Common myeloid progenitor, CD34-positive (primary cell): ENCODE data around the gene ARIH1.

Experiments
- CTCF ChIA-PET: fragments of 350-600 bp; sonication (Branson Sonifier 250); formaldehyde crosslinking; loops from one replicate; lab custom pipeline; 2021; ENCODE audit warnings: antibody characterized with exemption; lab: Charles Lee
- POLR2A ChIA-PET: fragments of 350-600 bp; sonication (Branson Sonifier 250); formaldehyde crosslinking; loops from one replicate; lab custom pipeline; 2021; ENCODE audit warnings: antibody characterized with exemption; lab: Charles Lee
- DNase-seq, 3 donors: peaks; one replicate each; pipeline versions ENCODE4 v3.0.0 to v3.0.0-alpha.2; 2013
- H3K27ac ChIP-seq, 2 experiments: 1 replicate in 1 of 2; 2 replicates in 1 of 2; pipeline ENCODE4 v1.7.0; 2013; ENCODE audit warnings: inconsistent platforms in 2 of 2, low read length in 2 of 2, mild to moderate bottlenecking in 2 of 2, low read depth in 1 of 2, moderate library complexity in 1 of 2; ENCODE audit not compliant: severe bottlenecking in 2 of 2, insufficient read depth in 1 of 2, poor library complexity in 1 of 2
- H3K27me3 ChIP-seq, 5 experiments: replicated peaks in 2 of 5; 1 replicate in 3 of 5; 2 replicates in 2 of 5; pipeline versions ENCODE4 v1.6.1 to v1.7.0; 2013; ENCODE audit warnings: low read length in 4 of 5, mild to moderate bottlenecking in 2 of 5, moderate library complexity in 2 of 5, inconsistent platforms in 1 of 5; ENCODE audit not compliant: insufficient read depth in 5 of 5, control insufficient read depth in 4 of 5
- H3K36me3 ChIP-seq, 4 experiments: 1 replicate in 2 of 4; 2 replicates in 2 of 4; pipeline versions ENCODE4 v1.6.1 to v1.7.0; 2013; ENCODE audit warnings: low read length in 3 of 4, control low read depth in 1 of 4, mild to moderate bottlenecking in 1 of 4; ENCODE audit not compliant: control insufficient read depth in 4 of 4, insufficient read depth in 4 of 4
- H3K4me1 ChIP-seq, 4 experiments: 1 replicate in 3 of 4; 2 replicates in 1 of 4; pipeline versions ENCODE4 v1.6.1 to v1.7.1; 2013; ENCODE audit warnings: low read length in 3 of 4, mild to moderate bottlenecking in 3 of 4, control low read depth in 1 of 4, inconsistent platforms in 1 of 4, moderate library complexity in 1 of 4; ENCODE audit not compliant: control insufficient read depth in 4 of 4, insufficient read depth in 4 of 4; ENCODE audit errors: control extremely low read depth in 1 of 4
- H3K4me3 ChIP-seq, 7 experiments: 1 replicate in 4 of 7; 2 replicates in 3 of 7; pipeline versions ENCODE4 v1.5.1 to v1.7.0; 2013; ENCODE audit warnings: mild to moderate bottlenecking in 7 of 7, low read length in 6 of 7, moderate library complexity in 6 of 7, inconsistent platforms in 2 of 7, low read depth in 2 of 7, control low read depth in 1 of 7; ENCODE audit not compliant: insufficient read depth in 4 of 7, control insufficient read depth in 1 of 7; ENCODE audit errors: extremely low read depth in 1 of 7
- H3K9me3 ChIP-seq, 5 experiments: 1 replicate in 4 of 5; 2 replicates in 1 of 5; pipeline versions ENCODE4 v1.6.1 to v1.7.1; 2013; ENCODE audit warnings: low read length in 4 of 5, mild to moderate bottlenecking in 2 of 5, inconsistent platforms in 1 of 5, low read depth in 1 of 5, moderate library complexity in 1 of 5; ENCODE audit not compliant: control insufficient read depth in 4 of 5, insufficient read depth in 2 of 5; ENCODE audit errors: control extremely low read depth in 1 of 5
- WGBS: methylation state at CpG from one replicate; pipeline ENCODE4 v1.1.5; 2013; ENCODE audit not compliant: insufficient coverage; 5-methylcytosine and 5-hydroxymethylcytosine counted together

The ARIH1 gene

DNA sequence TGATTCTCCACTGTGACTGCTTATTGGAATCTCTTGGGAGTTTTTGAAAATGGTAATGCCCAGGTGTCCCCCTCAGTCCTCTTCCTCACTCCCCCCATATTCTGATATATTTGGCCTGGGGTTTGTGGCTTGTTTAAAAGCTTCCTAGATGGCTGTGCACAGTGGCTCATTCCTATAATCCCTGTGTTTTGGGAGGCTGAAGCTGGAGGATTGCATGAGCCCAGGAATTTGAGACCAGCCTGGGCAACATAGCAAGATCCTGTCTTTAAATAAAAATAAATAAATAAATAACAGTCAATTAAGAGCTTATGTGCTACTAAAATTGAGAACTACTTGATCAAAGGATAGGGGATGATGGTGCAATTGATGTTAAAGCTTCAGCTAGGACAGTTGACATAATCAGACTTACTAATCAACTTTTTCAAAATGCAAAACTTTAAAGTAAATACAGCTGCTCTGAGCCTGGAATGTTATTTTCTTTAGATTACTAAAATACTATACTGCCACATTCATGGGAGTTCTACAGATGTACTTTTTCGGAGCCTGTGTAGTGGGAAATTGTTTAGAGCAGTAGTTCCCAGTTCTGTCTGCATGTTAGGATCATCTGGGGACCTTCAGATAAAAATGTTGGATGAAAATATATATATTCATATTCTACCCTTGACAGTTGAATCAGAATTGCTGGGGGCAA is 33.4 kb downstream of the ARIH1 start:
- Histone ChIP-seq H3K27ac (no peak overlapping the region), H3K4me3 (no peak overlapping the region), H3K27me3 (no peaks in the 10 kb centered on the region), H3K36me3 (peaks cover 0 to 6% (median 0%) of the 10 kb centered on the region in 4 experiments), H3K4me1 (peaks cover 0 to 11% (median 6%) of the 10 kb centered on the region in 4 experiments), H3K9me3 (no peaks in the 10 kb centered on the region)
- WGBS, result no CpG with 5 or more reads among the region's 1 CpG
- ChIA-PET CTCF (interaction anchor here (2.5 kb wide), 1 partner anchor 8 kb away, joined by 7 read pairs; no protein-coding TSS in a partner anchor), POLR2A (interaction anchor here (1.1 kb wide), 1 partner anchor 38 kb away, joined by 3 read pairs; no protein-coding TSS in a partner anchor)
- no peak for DNase-seq

DNA sequence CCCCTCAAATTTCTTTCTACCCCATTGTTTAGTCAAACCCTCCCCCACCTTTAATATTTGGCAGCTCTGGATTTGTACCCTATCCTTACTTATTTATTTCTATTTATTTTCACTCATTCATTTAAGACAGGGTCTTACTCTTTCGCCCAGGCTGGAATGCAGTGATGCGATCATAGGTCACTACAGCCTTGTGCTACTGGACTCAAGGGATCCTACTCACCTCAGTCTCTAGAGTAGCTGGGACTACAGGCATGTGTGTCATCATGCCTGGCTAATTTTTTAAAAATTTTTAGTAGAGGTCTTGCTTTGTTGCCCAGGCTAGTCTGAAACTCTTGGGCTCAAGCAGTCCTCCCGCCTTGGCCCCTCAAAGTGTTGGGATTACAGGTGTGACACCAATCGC is 35.4 kb downstream of the ARIH1 start:
- POLR2A ChIA-PET, result interaction anchor here (0.6 kb wide), 1 partner anchor 27 kb away, joined by 3 read pairs; no protein-coding TSS in a partner anchor
- H3K4me3 ChIP-seq, result no peak overlapping the region
- no peak for DNase-seq
- H3K36me3 ChIP-seq, result peaks cover 0 to 3% (median under 1%) of the 10 kb centered on the region in 4 experiments
- CTCF ChIA-PET, result interaction anchor here (0.6 to 1.0 kb wide), 3 partner anchors 14 to 21 kb away, joined by 3 to 5 read pairs (median 3); no protein-coding TSS in a partner anchor
- no peak overlapping the region for H3K27ac ChIP-seq
- H3K4me1 ChIP-seq, result peaks cover 0 to 2% (median 0%) of the 10 kb centered on the region in 4 experiments
- no CpG with 5 or more reads among the region's 4 CpGs for WGBS
- no peaks in the 10 kb centered on the region for H3K27me3 ChIP-seq
- no peaks in the 10 kb centered on the region for H3K9me3 ChIP-seq

DNA sequence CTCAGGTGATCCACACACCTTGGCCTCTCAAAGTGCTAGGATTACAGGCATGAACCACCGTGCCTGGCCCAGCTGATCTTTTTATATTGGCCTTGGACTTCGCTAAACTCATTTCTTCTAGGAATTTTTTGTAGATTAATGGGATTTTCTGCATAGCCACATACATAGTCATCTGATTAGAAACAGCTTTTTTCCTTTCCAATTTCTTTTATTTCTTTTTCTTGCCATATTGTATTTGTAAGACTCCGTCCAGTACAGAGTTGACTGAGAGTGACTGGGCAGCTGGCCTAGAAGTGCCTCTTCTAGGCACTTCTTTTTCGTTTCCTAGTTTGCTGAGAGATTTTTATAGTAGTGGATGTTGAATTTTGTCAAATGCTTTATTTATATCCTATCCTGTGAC is 37.4 kb downstream of the ARIH1 start:
- ChIA-PET CTCF (no interaction called here), POLR2A (no interaction called here)
- Histone ChIP-seq H3K4me1 (peaks cover 0 to 1% (median 0%) of the 10 kb centered on the region in 4 experiments), H3K9me3 (peaks cover 0 to 2% (median 0%) of the 10 kb centered on the region in 5 experiments), H3K36me3 (peaks cover 0 to 3% (median under 1%) of the 10 kb centered on the region in 4 experiments), H3K27me3 (no peaks in the 10 kb centered on the region), H3K4me3 (no peak overlapping the region), H3K27ac (no peak overlapping the region)
- DNase-seq, result no peak
- WGBS, result no CpG with 5 or more reads among the region's 4 CpGs

DNA sequence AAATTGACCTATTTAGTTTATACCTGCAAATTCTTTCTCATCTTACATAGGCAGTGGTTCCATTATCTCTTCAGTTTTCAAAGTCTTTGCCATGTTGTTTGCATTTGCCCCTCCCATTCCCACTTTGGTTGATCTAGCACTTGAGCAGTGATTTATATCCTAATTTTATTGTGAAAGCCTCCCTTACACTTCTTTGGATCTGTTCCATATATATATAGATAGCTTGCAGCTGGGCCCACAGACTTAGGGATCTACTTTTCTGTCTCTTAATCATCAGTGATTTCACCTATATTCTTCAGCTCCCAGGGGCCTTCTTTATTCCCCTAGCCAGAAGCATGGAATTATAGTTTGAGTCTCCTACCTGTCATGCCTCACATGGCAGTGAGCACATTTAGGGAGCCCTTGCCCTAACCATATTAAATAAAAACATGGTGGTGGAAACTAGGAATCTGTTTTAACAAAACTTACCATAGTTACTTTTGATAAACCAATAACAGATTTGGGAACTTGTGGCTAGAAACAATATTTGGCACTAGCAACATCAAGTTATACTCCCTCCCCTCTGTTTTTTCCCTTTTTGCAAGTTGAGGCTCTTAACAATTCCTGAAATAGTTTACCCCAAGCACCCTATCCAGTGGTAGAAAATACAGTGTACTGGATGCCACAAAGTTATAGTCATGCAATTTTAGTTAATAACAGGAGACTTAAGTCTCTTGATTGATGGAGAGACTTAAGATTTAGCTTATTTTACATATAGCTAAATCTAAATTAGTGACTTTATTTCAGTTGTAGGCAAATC is 41.7 kb downstream of the ARIH1 start:
- H3K27me3 ChIP-seq, result no peaks in the 10 kb centered on the region
- CTCF ChIA-PET, result interaction anchor here (1.5 to 1.6 kb wide), 2 partner anchors 9 to 12 kb away, joined by 7 to 10 read pairs; no protein-coding TSS in a partner anchor
- no peak overlapping the region for H3K4me3 ChIP-seq
- peaks cover 0 to 4% (median 0%) of the 10 kb centered on the region in 4 experiments for H3K36me3 ChIP-seq
- H3K9me3 ChIP-seq, result peaks cover 0 to 2% (median 0%) of the 10 kb centered on the region in 5 experiments
- DNase-seq, result no peak
- POLR2A ChIA-PET, result interaction anchor here (0.7 to 1.4 kb wide), 2 partner anchors 14 to 38 kb away, joined by 3 to 4 read pairs; no protein-coding TSS in a partner anchor
- H3K4me1 ChIP-seq, result peaks cover 0 to 1% (median 0%) of the 10 kb centered on the region in 4 experiments
- no peak overlapping the region for H3K27ac ChIP-seq

DNA sequence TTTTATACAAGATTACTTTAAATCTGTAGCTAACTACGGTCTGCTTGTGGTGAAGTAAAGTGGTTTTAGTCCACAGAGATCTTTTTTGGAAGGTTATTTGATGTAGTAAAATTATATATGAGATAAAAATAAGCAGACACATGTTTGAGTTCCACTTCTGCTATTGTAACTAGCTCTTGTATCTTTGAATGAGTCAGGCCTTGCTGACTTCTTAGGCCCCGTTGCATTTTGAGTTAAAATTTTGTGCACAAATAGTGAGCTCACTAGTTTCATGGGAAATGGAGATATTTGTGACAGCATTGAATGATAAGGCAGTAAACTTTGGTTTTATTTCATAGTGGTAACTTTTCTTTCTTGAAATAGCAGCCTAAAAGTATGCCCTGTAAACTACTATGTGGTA is 42.6 kb downstream of the ARIH1 start:
- H3K27ac ChIP-seq, result no peak overlapping the region

DNA sequence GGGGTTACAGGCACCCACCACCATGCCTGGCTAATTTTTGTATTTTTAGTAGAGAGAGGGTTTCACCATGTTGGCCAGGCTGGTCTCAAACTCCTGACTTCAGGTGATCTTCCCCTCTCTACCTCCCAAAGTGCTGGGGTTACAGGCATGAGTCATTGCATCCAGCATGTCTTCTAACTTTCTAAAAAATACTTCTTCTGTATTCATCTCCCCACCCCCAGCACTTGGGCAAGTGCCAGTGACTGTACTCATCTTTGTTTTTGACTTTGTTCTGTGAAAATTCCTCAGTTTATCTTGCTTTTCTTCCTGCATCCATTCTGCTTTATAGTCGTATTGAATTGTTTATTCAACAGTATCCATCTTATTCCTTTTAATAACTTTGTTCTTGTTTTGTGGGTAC is 47.6 kb downstream of the ARIH1 start:
- CTCF ChIA-PET, result no interaction called here
- H3K9me3 ChIP-seq, result no peaks in the 10 kb centered on the region
- no peak overlapping the region for H3K27ac ChIP-seq
- peaks cover 2 to 10% (median 8%) of the 10 kb centered on the region in 4 experiments for H3K36me3 ChIP-seq
- no CpG with 5 or more reads among the region's 1 CpG for WGBS
- H3K4me3 ChIP-seq, result no peak overlapping the region
- no peaks in the 10 kb centered on the region for H3K27me3 ChIP-seq
- DNase-seq, result no peak
- H3K4me1 ChIP-seq, result no peaks in the 10 kb centered on the region
- POLR2A ChIA-PET, result no interaction called here

More for the DNA sequence above, 42.6 kb downstream of the ARIH1 start:
- peak in 2 of 3 donors; percentile 36 to 51 for DNase-seq
- H3K4me3 ChIP-seq, result no peak overlapping the region
- peaks cover 0 to 2% (median 0%) of the 10 kb centered on the region in 5 experiments for H3K9me3 ChIP-seq
- H3K4me1 ChIP-seq, result peaks cover 0 to 1% (median 0%) of the 10 kb centered on the region in 4 experiments
- peaks cover 0 to 4% (median 2%) of the 10 kb centered on the region in 4 experiments for H3K36me3 ChIP-seq
- no CpG with 5 or more reads among the region's 2 CpGs for WGBS
- H3K27me3 ChIP-seq, result no peaks in the 10 kb centered on the region
- CTCF ChIA-PET, result interaction anchor here (1.5 to 1.6 kb wide), 2 partner anchors 10 to 11 kb away, joined by 7 to 10 read pairs; no protein-coding TSS in a partner anchor
- POLR2A ChIA-PET, result interaction anchor here (1.4 kb wide), 1 partner anchor 13 kb away, joined by 3 read pairs; no protein-coding TSS in a partner anchor
